HG03135 (cell line): ENCODE data around the gene RBM8A.
A peak's percentile ranks its signal among the peaks of the same experiment; 100 is the strongest.
"Not testable (repeated sequence)": the region's sequence is repeated elsewhere in the genome, so short reads cannot be mapped to it uniquely, and the experiment has no call there.

Source experiments
- ATAC-seq: cut with Tn5 transposase; IDR thresholded peaks from one replicate; pipeline ENCODE4 v1.9.1; 2021; ENCODE audit warnings: mild to moderate bottlenecking, moderate library complexity; ENCODE audit not compliant: unreplicated experiment

RBM8A gene

GRCh38 chr1:145956781-145957442, 29.6 kb upstream of the RBM8A start:
- no peak for ATAC-seq

GRCh38 chr1:145956361-145956760, 29.1 kb upstream of the RBM8A start:
- ATAC-seq, result no peak

- ATAC-seq, result no peak
These were observed 28.2 kb upstream of the RBM8A start for GRCh38 chr1:145955436-145955835.

DNA sequence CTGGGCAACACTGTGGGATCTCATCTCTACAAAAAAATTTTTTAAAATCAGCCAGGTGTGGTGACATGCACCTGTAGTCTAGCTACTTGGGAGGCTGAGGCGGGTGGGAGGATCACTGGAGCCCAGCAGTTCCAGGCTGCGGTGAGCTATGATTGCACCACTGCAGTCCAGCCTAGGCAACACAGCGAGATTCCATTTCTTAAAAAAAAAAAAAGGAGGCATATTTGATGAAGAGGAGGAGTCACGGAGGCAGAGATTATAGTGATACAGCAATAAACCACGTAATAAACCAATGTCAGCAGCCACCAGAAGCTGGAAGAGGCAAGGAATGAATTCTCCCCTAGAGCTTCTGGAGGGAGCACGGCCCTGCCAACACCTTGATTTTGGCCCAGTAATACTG, 26.6 kb upstream of the RBM8A start:
- ATAC-seq, result no peak

GRCh38 chr1:145952903-145953302, 25.6 kb upstream of the RBM8A start:
- no peak for ATAC-seq

- ATAC-seq, result no peak
These were observed 24.2 kb upstream of the RBM8A start for GRCh38 chr1:145951526-145951925.

DNA sequence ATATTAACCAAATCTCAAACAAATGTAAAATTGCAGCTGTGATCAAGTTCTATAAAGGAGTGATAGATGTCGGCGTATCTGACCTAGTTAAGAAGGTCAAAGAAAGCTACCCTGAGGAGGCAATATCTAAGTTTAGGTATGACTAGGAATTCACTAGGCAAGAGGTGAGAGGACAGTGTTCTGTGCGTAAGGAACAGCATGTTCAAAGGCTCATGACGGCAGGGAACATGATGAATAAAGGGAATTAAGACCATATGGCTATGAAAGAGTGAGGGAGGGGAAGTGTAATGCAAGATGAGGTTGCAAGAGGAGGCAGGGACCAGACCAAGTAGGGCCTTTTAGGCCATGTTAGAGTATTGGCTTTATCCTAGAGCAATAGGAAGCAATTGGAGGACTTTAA, 21.9 kb upstream of the RBM8A start:
- ATAC-seq, result no peak

DNA sequence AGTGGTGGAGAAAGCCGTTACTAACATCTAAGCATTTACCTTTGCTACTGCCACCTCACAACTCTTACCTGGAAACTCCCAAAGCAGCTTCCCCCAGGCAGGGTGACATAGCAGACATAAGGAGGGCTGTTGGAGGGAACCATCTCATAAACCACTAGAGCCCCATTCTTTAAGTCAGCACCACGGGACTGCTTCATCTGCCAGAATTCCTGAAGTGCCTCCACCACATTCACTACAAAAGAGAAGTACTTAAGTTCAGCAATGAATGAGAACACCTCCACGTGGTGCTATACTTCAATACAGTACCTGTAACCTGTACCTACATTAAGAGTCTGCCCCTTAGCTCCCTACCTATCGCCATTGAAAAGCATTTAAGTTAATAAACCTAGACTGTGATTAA, 20.3 kb upstream of the RBM8A start:
- ATAC-seq, result no peak

- ATAC-seq, result no peak
These were observed 19.2 kb upstream of the RBM8A start for GRCh38 chr1:145946477-145946986.

GRCh38 chr1:145944532-145944931, 17.2 kb upstream of the RBM8A start:
- no peak for ATAC-seq

DNA sequence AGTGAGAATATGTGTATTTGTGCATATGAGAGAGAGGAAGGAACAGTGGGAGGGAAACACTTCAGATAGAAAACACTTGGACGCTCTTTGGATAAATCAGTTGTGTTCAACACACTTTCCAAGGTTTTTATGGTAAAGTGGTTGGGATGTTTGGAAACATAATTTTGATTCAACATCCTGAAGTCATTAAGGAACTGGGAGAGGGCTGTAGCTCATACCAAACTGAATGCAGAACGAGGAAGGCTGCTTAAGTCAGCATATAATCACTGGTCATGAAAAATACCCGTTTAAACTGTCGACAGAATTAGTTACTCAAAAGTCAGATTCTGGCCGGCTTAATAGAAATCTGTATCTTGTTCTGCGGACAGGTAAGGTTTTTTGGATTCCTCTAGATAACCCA, 15.6 kb upstream of the RBM8A start:
- ATAC-seq, result no peak

DNA sequence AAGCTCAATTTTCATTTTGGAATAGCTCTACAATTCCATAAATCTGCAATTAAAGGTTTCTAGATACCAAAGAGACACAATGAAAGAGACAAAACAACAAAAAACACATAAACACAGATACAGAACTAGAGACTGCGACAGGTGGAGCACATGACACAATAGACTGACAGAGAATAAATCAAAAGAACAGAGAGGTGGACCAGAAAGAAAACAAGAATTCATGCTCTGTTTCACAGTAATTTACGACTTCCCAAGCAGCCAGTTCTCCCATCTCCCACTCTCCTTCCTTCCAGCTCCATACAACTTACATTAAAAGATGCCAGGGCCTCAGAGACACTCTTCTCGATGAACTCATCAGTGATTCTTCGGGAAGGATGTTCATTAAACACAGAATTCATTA, 15.1 kb upstream of the RBM8A start:
- no peak for ATAC-seq

DNA sequence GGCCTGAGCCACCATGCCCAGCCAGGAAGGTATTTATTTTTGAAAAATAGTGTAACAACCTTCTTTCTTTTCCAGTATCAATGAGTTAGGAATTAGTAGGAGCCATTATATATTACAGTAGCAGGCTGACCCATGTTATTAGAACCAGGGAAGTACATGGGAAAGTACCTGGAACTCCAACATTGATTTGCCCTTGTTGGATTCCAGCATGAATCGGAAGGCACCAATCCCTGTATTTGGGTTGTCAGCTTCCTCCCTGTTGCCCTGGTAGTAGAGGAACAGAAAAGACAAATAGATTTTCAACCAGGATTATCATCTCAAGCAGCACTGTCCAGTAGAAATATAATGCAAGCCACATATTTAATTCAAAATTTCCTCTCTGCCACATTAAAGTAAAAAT, 10.2 kb upstream of the RBM8A start:
- ATAC-seq, result no peak

DNA sequence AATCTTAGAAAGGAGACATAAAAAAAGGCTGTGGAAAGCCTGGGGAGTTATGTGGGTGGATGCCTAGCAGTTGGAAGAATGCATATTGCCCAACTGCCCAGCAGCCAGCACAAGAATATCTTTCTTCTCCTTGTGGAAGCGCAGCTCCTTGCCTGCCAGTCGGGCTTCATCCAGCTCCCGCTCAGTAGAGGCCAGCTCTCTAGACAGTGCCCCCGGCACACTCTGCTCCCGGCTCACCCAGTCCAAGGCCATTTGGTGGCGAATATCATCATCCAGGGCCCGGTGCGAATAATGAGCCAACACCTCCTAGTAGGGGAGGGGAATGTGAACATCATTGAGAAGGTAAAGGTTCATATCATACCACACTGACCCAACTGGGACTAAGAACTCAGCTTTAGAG, 9.0 kb upstream of the RBM8A start:
- ATAC-seq, result no peak

DNA sequence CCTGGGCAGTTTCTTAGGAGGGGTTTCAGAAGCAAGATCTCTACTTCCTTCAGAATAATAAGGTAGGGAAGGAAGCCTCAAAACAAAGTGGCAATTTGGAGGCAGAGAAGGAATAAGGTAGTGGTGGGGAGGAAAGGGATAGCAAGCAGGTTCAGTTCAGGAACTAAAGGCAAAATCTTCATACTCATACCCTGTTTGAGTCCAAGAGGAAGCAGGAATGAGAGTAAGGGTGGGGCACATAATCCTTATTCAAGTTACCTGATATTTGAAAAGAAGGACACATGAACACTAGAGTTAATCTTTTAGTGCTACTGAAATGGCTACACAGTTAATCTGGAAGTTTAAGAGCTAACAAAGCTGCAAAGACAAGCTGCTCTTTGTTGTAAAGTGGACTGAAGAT, 8.4 kb upstream of the RBM8A start:
- ATAC-seq, result no peak

DNA sequence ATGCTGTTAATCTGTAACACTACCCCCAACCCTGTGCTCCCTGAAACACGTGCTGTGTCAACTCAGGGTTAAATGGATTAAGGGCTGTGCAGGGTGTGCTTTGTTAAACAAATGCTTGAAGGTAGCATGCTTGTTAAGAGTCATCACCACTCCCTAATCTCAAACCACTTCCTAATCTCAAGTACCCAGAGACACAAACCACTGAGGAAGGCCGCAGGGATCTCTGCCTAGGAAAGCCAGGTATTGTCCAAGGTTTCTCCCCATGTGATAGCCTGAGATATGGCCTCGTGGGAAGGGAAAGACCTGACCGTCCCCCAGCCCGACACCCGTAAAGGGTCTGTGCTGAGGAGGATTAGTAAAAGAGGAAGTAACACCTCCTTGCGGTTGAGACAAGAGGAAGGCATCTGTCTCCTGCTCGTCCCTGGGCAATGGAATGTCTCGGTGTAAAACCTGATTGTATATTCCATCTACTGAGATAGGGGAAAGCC, 5.3 kb upstream of the RBM8A start:
- ATAC-seq, result not testable (repeated sequence)

DNA sequence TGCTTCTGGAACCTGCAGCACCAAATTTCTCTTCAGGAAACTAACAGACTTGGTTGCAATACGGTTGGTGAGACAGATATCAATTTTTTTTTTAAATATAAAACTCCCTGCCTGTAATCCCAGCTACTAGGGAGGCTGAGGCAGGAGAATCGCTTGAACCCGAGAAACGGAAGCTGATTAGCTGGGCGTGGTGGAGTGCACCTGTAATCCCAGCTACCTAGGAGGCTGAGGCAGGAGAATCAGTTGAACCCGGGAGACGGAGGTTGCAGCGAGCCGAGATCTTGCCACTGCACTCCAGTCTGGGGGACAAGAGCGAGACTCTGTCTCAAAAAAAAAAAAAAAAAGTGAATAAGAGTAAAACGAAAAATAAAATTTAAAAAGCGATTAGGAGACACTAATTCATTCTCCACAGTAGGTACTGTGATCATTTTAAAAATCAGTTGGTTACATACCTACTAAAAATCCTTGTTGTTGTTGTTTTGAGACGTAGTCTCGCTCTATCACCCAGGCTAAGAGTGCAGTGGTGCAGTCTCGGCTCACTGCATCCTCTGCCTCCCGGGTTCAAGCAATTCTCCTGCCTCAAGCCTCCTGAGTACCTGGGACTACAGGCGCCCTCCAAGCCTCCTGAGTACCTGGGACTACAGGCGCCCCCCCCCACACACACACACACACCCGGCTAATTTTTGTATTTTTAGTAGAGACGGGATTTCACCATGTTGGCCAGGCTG, 796 bp upstream of the RBM8A start:
- no peak for ATAC-seq

DNA sequence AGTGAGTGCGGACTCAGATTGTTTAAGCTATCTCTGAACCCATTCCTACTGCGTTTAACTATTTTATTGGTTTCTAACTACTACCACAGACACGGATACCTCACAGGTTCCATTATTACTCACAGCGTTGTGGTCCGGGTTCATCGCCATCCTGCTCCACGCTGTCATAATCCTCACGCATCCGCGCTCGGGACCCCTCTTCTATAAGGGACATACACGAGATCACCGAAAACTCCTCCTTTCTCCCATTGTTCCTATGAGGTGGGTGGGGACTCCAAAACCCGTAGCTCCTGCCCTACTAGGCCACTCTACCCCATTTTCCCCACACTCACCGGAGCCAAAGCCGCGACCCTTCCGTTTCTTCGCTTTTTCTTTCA, 610 bp downstream of the RBM8A start:
- no peak for ATAC-seq

DNA sequence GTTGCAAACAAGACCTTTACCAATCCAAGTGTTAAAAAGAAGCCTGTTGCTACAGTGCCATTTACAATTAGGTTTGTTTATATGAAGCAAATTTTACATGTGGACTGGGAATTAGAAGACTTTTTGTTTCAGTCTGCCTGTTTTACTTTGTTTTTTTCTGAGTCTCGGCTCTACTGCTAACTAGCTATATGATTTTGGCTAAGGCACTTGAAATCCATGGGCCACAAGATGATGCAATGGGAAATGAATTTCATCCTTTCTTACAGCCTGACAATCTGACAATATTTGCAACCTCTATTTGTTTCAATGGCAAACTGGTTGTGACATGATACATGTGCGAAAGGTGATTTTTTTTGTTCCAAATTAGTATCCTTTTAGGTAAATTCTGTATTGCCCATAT, 5.0 kb downstream of the RBM8A start:
- no peak for ATAC-seq

DNA sequence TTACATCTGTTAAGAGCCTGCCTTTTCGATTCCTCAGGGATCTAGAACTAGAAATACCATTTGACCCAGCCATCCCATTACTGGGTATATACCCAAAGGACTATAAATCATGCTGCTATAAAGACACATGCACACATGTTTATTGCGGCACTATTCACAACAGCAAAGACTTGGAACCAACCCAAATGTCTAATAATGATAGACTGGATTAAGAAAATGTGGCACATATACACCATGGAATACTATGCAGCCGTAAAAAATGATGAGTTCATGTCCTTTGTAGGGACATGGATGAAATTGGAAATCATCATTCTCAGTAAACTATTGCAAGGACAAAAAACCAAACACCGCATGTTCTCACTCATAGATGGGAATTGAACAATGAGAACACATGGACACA, 7.0 kb downstream of the RBM8A start:
- ATAC-seq, result not testable (repeated sequence)

- ATAC-seq, result peak; percentile 77
These were observed 8.0 kb downstream of the RBM8A start for GRCh38 chr1:145918992-145919939.
